CD14-positive monocyte (primary cell): ENCODE results near the gene HCK. TPM values are rescaled to one million over a fixed set of nuclear protein-coding genes. Genes with fewer than 3 reads are reported as not detected.

Experiments
- DNase-seq, 3 donors: peaks; one replicate each; pipeline ENCODE4 v3.0.0-alpha.2; 2011 to 2022
- H2AFZ ChIP-seq: 2 replicates; pipeline ENCODE4 v1.6.0; 2012; ENCODE audit warnings: mild to moderate bottlenecking, low read depth, low read length, inconsistent platforms; ENCODE audit not compliant: insufficient read depth, poor library complexity, severe bottlenecking
- H3K27ac ChIP-seq, 2 donors: 1 replicate in 1 of 2; 2 replicates in 1 of 2; pipeline ENCODE4 v1.5.1; 2012 to 2013; ENCODE audit warnings: low read length in 2 of 2, control low read depth in 1 of 2, inconsistent platforms in 1 of 2, low read depth in 1 of 2, mild to moderate bottlenecking in 1 of 2
- H3K27me3 ChIP-seq, 2 donors: one replicate each; pipeline versions ENCODE4 v1.6.0 to v1.6.1; 2011 to 2013; ENCODE audit warnings: low read length in 2 of 2; ENCODE audit not compliant: control insufficient read depth in 2 of 2, insufficient read depth in 2 of 2
- H3K36me3 ChIP-seq, 2 donors: replicated peaks in 1 of 2; 1 replicate in 1 of 2; 2 replicates in 1 of 2; pipeline versions ENCODE4 v1.5.1 to v1.6.1; 2012 to 2013; ENCODE audit warnings: low read length in 2 of 2, control low read depth in 1 of 2, inconsistent platforms in 1 of 2, mild to moderate bottlenecking in 1 of 2; ENCODE audit not compliant: insufficient read depth in 2 of 2, control insufficient read depth in 1 of 2
- H3K4me1 ChIP-seq, 2 donors: 1 replicate in 1 of 2; 2 replicates in 1 of 2; pipeline versions ENCODE4 v1.5.1 to v1.6.1; 2012 to 2013; ENCODE audit warnings: low read length in 2 of 2, control low read depth in 1 of 2, inconsistent platforms in 1 of 2, mild to moderate bottlenecking in 1 of 2, moderate library complexity in 1 of 2; ENCODE audit not compliant: insufficient read depth in 2 of 2, control insufficient read depth in 1 of 2
- H3K4me2 ChIP-seq: replicated peaks from 2 replicates; pipeline ENCODE3; 2012; ENCODE audit warnings: low read length, moderate library complexity, mild to moderate bottlenecking; ENCODE audit not compliant: poor library complexity, severe bottlenecking; ENCODE audit errors: extremely low read depth
- H3K4me3 ChIP-seq, 3 experiments: fragments of 200-600 bp in 1 of 3; sonication (generic) in 1 of 3; replicated peaks in 1 of 3; 1 replicate in 2 of 3; 2 replicates in 1 of 3; pipeline ENCODE4 v1.5.1; 2011 to 2013; ENCODE audit warnings: low read length in 3 of 3, mild to moderate bottlenecking in 3 of 3, control low read depth in 2 of 3, low read depth in 2 of 3, inconsistent platforms in 1 of 3, moderate library complexity in 1 of 3
- H3K79me2 ChIP-seq: 2 replicates; pipeline ENCODE4 v1.6.0; 2012; ENCODE audit warnings: mild to moderate bottlenecking, control low read depth, inconsistent platforms, low read length, moderate library complexity; ENCODE audit not compliant: insufficient read depth
- H3K9ac ChIP-seq: 2 replicates; pipeline ENCODE4 v1.6.0; 2017; ENCODE audit warnings: low read length, mild to moderate bottlenecking; ENCODE audit not compliant: insufficient read depth, poor library complexity, severe bottlenecking
- H3K9me3 ChIP-seq, 2 donors: replicated peaks in 1 of 2; 1 replicate in 1 of 2; 2 replicates in 1 of 2; pipeline versions ENCODE4 v1.5.1 to v1.6.1; 2012 to 2013; ENCODE audit warnings: low read length in 2 of 2, control low read depth in 1 of 2; ENCODE audit not compliant: control insufficient read depth in 1 of 2, insufficient read depth in 1 of 2
- H4K20me1 ChIP-seq: 2 replicates; pipeline ENCODE4 v1.6.0; 2012; ENCODE audit warnings: mild to moderate bottlenecking, low read length, control low read depth, moderate library complexity; ENCODE audit not compliant: insufficient read depth
- H3K27ac Mint-ChIP-seq, 7 donors: one replicate each; pipeline ENCODE4 v1.8.0; 2020; ENCODE audit warnings: mild to moderate bottlenecking in 7 of 7, mixed read lengths in 7 of 7, moderate library complexity in 6 of 7, inconsistent platforms in 2 of 7
- H3K27me3 Mint-ChIP-seq, 3 donors: one replicate each; pipeline ENCODE4 v1.8.0; 2021 to 2022; ENCODE audit warnings: low read depth in 3 of 3, mild to moderate bottlenecking in 3 of 3, mixed read lengths in 3 of 3, moderate library complexity in 3 of 3, inconsistent platforms in 1 of 3
- H3K36me3 Mint-ChIP-seq, 2 donors: one replicate each; pipeline ENCODE4 v1.8.0; 2020; ENCODE audit warnings: mixed read lengths in 2 of 2, inconsistent platforms in 1 of 2, mild to moderate bottlenecking in 1 of 2
- H3K4me1 Mint-ChIP-seq: one replicate; pipeline ENCODE4 v1.8.0; 2020; ENCODE audit warnings: mild to moderate bottlenecking, mixed read lengths
- H3K4me3 Mint-ChIP-seq, 2 donors: one replicate each; pipeline ENCODE4 v1.8.0; 2020; ENCODE audit warnings: mild to moderate bottlenecking in 2 of 2, mixed read lengths in 2 of 2, moderate library complexity in 1 of 2
- H3K9me3 Mint-ChIP-seq, 7 donors: one replicate each; pipeline ENCODE4 v1.8.0; 2020 to 2022; ENCODE audit warnings: mixed read lengths in 7 of 7, mild to moderate bottlenecking in 6 of 7, moderate library complexity in 6 of 7, inconsistent platforms in 2 of 7
- CTCF ChIP-seq: fragments of 200-600 bp; IDR thresholded peaks from one replicate; pipeline ENCODE4 v1.8.0; 2022; ENCODE audit warnings: antibody characterized with exemption, mild to moderate bottlenecking
- WGBS: methylation state at CpG from one replicate; pipeline ENCODE4 v1.1.5; 2013; ENCODE audit warnings: missing lambda C conversion rate; ENCODE audit not compliant: insufficient coverage; 5-methylcytosine and 5-hydroxymethylcytosine counted together
- intact Hi-C, 2 donors: fragments of 100-400 bp; cut with micrococcal nuclease; formaldehyde crosslinking; loops; one replicate each; pipeline versions ENCODE4 v1.15.0 to v1.15.1; 2023
- polyA minus RNA-seq: library from RNA; depleted of rRNA, polyadenylated mRNA; stranded (reverse); fragments of >200 nt; gene quantifications from 2 replicates; pipeline ENCODE4 v1.2.3, GENCODE V29; 2012
- polyA plus RNA-seq, 3 donors: library from polyadenylated mRNA; depleted of rRNA in 1 of 3; unstranded in 2 of 3; stranded (reverse) in 1 of 3; fragments of 300-500 nt in 2 of 3; fragments of >200 nt in 1 of 3; fragmentation: Illumina TruSeq in 2 of 3; gene quantifications; 1 replicate in 2 of 3; 2 replicates in 1 of 3; pipeline ENCODE4 v1.2.3, GENCODE V29; 2012 to 2021
- total RNA-seq, 12 experiments: library from RNA in 1 of 12; stranded (reverse) in 1 of 12; fragments of 120-200 nt in 1 of 12; gene quantifications; one replicate each; pipeline ENCODE4 v1.2.4 and lab custom pipeline; 2013 to 2026; ENCODE audit warnings: mixed read lengths in 6 of 12, inconsistent platforms in 1 of 12

Gene HCK
- total RNA-seq (2013) = 806 TPM
- polyA plus RNA-seq = 100 to 1,000 TPM; 430 to 688 (median 526) TPM
- 436 and 704 TPM in 2 replicates for polyA minus RNA-seq
- 308 to 836 (median 364) reads per million in 11 experiments for total RNA-seq (lab: John Stamatoyannopoulos, UW)

GRCh38 chr20:32052090-32052777 lies at the start of gene HCK:
Gene HCK, plus strand, starts transcription at chr20:32052242.
- no peaks in the 10 kb centered on the region for H3K9me3 ChIP-seq
- Mint-ChIP-seq H3K36me3 (peaks cover 25 to 41% of the 10 kb centered on the region in 2 donors), H3K27me3 (peaks cover 0 to 2% (median 0%) of the 10 kb centered on the region in 3 donors), H3K4me3 (peak within 1 kb of the TSS; percentile 95 to 97), H3K4me1 (peaks cover 54% of the 10 kb centered on the region), H3K27ac (peak within 1 kb of the TSS; percentile 98 to 99 (median 98)), H3K9me3 (peaks cover 0 to 3% (median 0%) of the 10 kb centered on the region in 7 donors)
- peak within 1 kb of the TSS; percentile 38 for H2AFZ ChIP-seq
- 0% methylated on average over 41 of the region's 58 CpGs for WGBS
- no peaks in the 10 kb centered on the region for H4K20me1 ChIP-seq
- peaks cover 51 to 64% of the 10 kb centered on the region in 2 donors for H3K4me1 ChIP-seq
- peaks cover 12 to 19% of the 10 kb centered on the region in 2 donors for H3K36me3 ChIP-seq
- peak within 1 kb of the TSS; percentile 69 to 98 (median 81) for H3K4me3 ChIP-seq
- H3K79me2 ChIP-seq = peaks cover 57% of the 10 kb centered on the region
- intact Hi-C loops = loop anchor here in 1 of 2 donors (2.0 kb wide), 1 partner anchor 13 kb away; no protein-coding TSS in a partner anchor
- peak within 1 kb of the TSS; percentile 90 to 98 for H3K27ac ChIP-seq
- peak within 1 kb of the TSS; percentile 82 for H3K4me2 ChIP-seq
- H3K27me3 ChIP-seq = no peaks in the 10 kb centered on the region
- peak within 1 kb of the TSS; percentile 100 for H3K9ac ChIP-seq
- peak; percentile 74 to 84 (median 81) for DNase-seq
- TF ChIP-seq CTCF = no peak

- H3K4me3 ChIP-seq = no peak overlapping the region
- WGBS = 100% methylated on average over 1 of the region's 2 CpGs
- H3K36me3 ChIP-seq = no peaks in the 10 kb centered on the region
- H3K27me3 ChIP-seq = no peaks in the 10 kb centered on the region
- H3K27ac ChIP-seq = no peak overlapping the region
- Mint-ChIP-seq H3K4me3 (no peak overlapping the region), H3K27ac (no peak overlapping the region), H3K9me3 (no peaks in the 10 kb centered on the region), H3K4me1 (peaks cover 8% of the 10 kb centered on the region), H3K27me3 (peaks cover 5 to 8% (median 6%) of the 10 kb centered on the region in 3 donors), H3K36me3 (no peaks in the 10 kb centered on the region)
- no peak for DNase-seq
- H2AFZ ChIP-seq = no peak overlapping the region
- H3K79me2 ChIP-seq = no peaks in the 10 kb centered on the region
- TF ChIP-seq CTCF = no peak
- H3K4me2 ChIP-seq = no peak overlapping the region
- H3K9ac ChIP-seq = no peak overlapping the region
- intact Hi-C loops = no loop called here
- no peaks in the 10 kb centered on the region for H3K9me3 ChIP-seq
- H3K4me1 ChIP-seq = peaks cover 6 to 7% of the 10 kb centered on the region in 2 donors
- no peaks in the 10 kb centered on the region for H4K20me1 ChIP-seq
Observed at GRCh38 chr20:32003325-32003724, 48.7 kb upstream of the HCK start.
